HepG2 (cell line): Measurements from ENCODE around the gene FGFR4. TPM values are rescaled to one million over a fixed set of nuclear protein-coding genes. Genes with fewer than 3 reads are reported as not detected.

Experiments used
- CENPT ChIP-seq: sonication (generic); formaldehyde crosslinking; IDR thresholded peaks from 2 replicates; pipeline ENCODE4 v1.8.0; 2022; ENCODE audit warnings: low read depth, mild to moderate bottlenecking, moderate library complexity, missing genetic modification reagents
- ERF ChIP-seq: IDR thresholded peaks from 2 replicates; pipeline ENCODE4 v1.6.1; 2018; ENCODE audit warnings: missing biosample characterization, missing genetic modification reagents
- ETV5 ChIP-seq: IDR thresholded peaks from 2 replicates; pipeline ENCODE4 v1.6.1; 2018; ENCODE audit warnings: missing biosample characterization, missing genetic modification reagents, inconsistent platforms, borderline replicate concordance
- FOXC1 ChIP-seq: sonication (generic); formaldehyde crosslinking; IDR thresholded peaks from 2 replicates; pipeline ENCODE4 v1.8.0; 2022; ENCODE audit warnings: mild to moderate bottlenecking, missing genetic modification reagents, borderline replicate concordance
- GTF2F1 ChIP-seq: fragments of 150-350 bp; IDR thresholded peaks from 2 replicates; pipeline ENCODE4 v1.6.1; 2014; ENCODE audit warnings: low read length
- HNRNPLL ChIP-seq: fragments of 200-400 bp; formaldehyde crosslinking; IDR thresholded peaks from 2 replicates; pipeline ENCODE4 v1.6.1; 2017; ENCODE audit warnings: mild to moderate bottlenecking, low read depth, low read length; ENCODE audit not compliant: poor library complexity, severe bottlenecking
- LRRFIP1 ChIP-seq: sonication (generic); formaldehyde crosslinking; conservative IDR thresholded peaks from 2 replicates; pipeline ENCODE4 v1.4.0; 2020; ENCODE audit warnings: missing genetic modification reagents
- MLLT10 ChIP-seq: sonication (generic); formaldehyde crosslinking; IDR thresholded peaks from 2 replicates; pipeline ENCODE4 v1.4.0; 2020; ENCODE audit warnings: missing genetic modification reagents
- MTA1 ChIP-seq: sonication (generic); formaldehyde crosslinking; IDR thresholded peaks from 2 replicates; pipeline ENCODE4 v1.4.0; 2020; ENCODE audit warnings: missing genetic modification reagents, mild to moderate bottlenecking, borderline replicate concordance
- MYC ChIP-seq: sonication (generic); formaldehyde crosslinking; IDR thresholded peaks from 2 replicates; pipeline ENCODE4 v1.9.0; 2021; ENCODE audit warnings: missing genetic modification reagents, borderline replicate concordance
- NBN ChIP-seq: fragments of 450-650 bp; conservative IDR thresholded peaks from 2 replicates; pipeline ENCODE4 v1.6.1; 2017
- PLRG1 ChIP-seq: fragments of 450-650 bp; conservative IDR thresholded peaks from 2 replicates; pipeline ENCODE4 v1.6.1; 2016
- POLR2AphosphoS2 ChIP-seq: IDR thresholded peaks from 2 replicates; pipeline ENCODE4 v1.6.1; 2011; ENCODE audit warnings: low read depth, low read length, improper control_type of control experiment
- RFX5 ChIP-seq: IDR thresholded peaks from 2 replicates; pipeline ENCODE4 v1.6.1; 2011; ENCODE audit warnings: low read depth, low read length, improper control_type of control experiment
- SRY ChIP-seq: sonication (generic); formaldehyde crosslinking; IDR thresholded peaks from 2 replicates; pipeline ENCODE4 v1.8.0; 2022; ENCODE audit warnings: mild to moderate bottlenecking, missing genetic modification reagents
- SSRP1 ChIP-seq: IDR thresholded peaks from 2 replicates; pipeline ENCODE4 v1.6.1; 2016; ENCODE audit warnings: control low read depth
- SYNCRIP ChIP-seq: fragments of 200-400 bp; formaldehyde crosslinking; IDR thresholded peaks from 2 replicates; pipeline ENCODE4 v1.6.1; 2018; ENCODE audit warnings: mild to moderate bottlenecking, low read depth, low read length; ENCODE audit not compliant: insufficient read depth
- U2AF2 ChIP-seq: fragments of 200-400 bp; formaldehyde crosslinking; IDR thresholded peaks from 2 replicates; pipeline ENCODE4 v1.6.1; 2017; ENCODE audit warnings: low read depth, mild to moderate bottlenecking, low read length
- ZBTB46 ChIP-seq: sonication (generic); formaldehyde crosslinking; IDR thresholded peaks from 2 replicates; pipeline ENCODE4 v1.4.0; 2020; ENCODE audit warnings: mild to moderate bottlenecking, missing genetic modification reagents, borderline replicate concordance
- ZNF251 ChIP-seq: sonication (generic); formaldehyde crosslinking; IDR thresholded peaks from 2 replicates; pipeline ENCODE4 v1.9.0; 2021; ENCODE audit warnings: mild to moderate bottlenecking, missing genetic modification reagents
- ZNF335 ChIP-seq: sonication (generic); formaldehyde crosslinking; IDR thresholded peaks from 2 replicates; pipeline ENCODE4 v1.4.0; 2020; ENCODE audit warnings: missing genetic modification reagents
- ZNF513 ChIP-seq: sonication (generic); formaldehyde crosslinking; conservative IDR thresholded peaks from 2 replicates; pipeline ENCODE4 v1.5.0; 2020; ENCODE audit warnings: missing genetic modification reagents
- ZNF550 ChIP-seq: sonication (generic); formaldehyde crosslinking; IDR thresholded peaks from 2 replicates; pipeline ENCODE4 v1.4.0; 2020; ENCODE audit warnings: mild to moderate bottlenecking, missing genetic modification reagents, borderline replicate concordance
- ZNF616 ChIP-seq: sonication (generic); formaldehyde crosslinking; IDR thresholded peaks from 2 replicates; pipeline ENCODE4 v1.5.0; 2020; ENCODE audit warnings: low read depth, mild to moderate bottlenecking, missing genetic modification reagents
- ZNF776 ChIP-seq: sonication (generic); formaldehyde crosslinking; IDR thresholded peaks from 2 replicates; pipeline ENCODE4 v1.4.0; 2020; ENCODE audit warnings: mild to moderate bottlenecking, missing genetic modification reagents
- ZNF780A ChIP-seq: sonication (generic); formaldehyde crosslinking; IDR thresholded peaks from 2 replicates; pipeline ENCODE4 v1.8.0; 2022; ENCODE audit warnings: mild to moderate bottlenecking, missing genetic modification reagents, moderate library complexity
- polyA plus RNA-seq, 8 experiments: library from polyadenylated mRNA; depleted of rRNA in 3 of 8; stranded (reverse) in 7 of 8; unstranded in 1 of 8; fragments of >200 nt; fragmentation: Illumina TruSeq in 4 of 8; extraction: Trizol in 4 of 8; gene quantifications; 2 replicates each; pipeline versions ENCODE4 v1.2.1 to v1.2.3, GENCODE V29; 2011 to 2016; ENCODE audit warnings: low read depth in 4 of 8, missing spikeins in 1 of 8, mixed read lengths in 1 of 8; ENCODE audit not compliant: insufficient read depth in 1 of 8
- total RNA-seq, 5 experiments: library from RNA; depleted of rRNA; stranded (reverse); fragments of >200 nt; fragmentation: Illumina TruSeq; extraction: Trizol; gene quantifications; 2 replicates each; pipeline ENCODE4 v1.2.3, GENCODE V29; 2016; ENCODE audit warnings: low read depth in 1 of 5

The FGFR4 gene
- total and polyA plus RNA-seq, 2 of the 13 experiments (the other 11 are each of a cell fraction or from before 2014, with no cell fraction given), result 129 to 219 TPM

- TF ChIP-seq MTA1 (CRISPR knock-in tag) (0 out of 2 replicates have a peak, but pooled peaks have one; percentile 62), GTF2F1 (no peak), PLRG1 (no peak), HNRNPLL (peak; percentile 71), ZNF776 (peak; percentile 66), ETV5 (CRISPR knock-in tag) (peak; percentile 71; the same call in 1 of the 2 replicates), MYC (CRISPR knock-in tag) (peak; percentile 89), LRRFIP1 (CRISPR knock-in tag) (no peak), ZNF616 (CRISPR knock-in tag) (peak; percentile 69; the same call in 1 of the 2 replicates), SSRP1 (CRISPR knock-in tag) (peak; percentile 87), ZBTB46 (CRISPR knock-in tag) (no peak), RFX5 (peak; percentile 3; the same call in 1 of the 2 replicates), ZNF335 (CRISPR knock-in tag) (peak; percentile 55; the same call in 1 of the 2 replicates), ZNF251 (no peak), U2AF2 (0 out of 2 replicates have a peak, but pooled peaks have one; percentile 31), POLR2AphosphoS2 (peak; percentile 65; the same call in 1 of the 2 replicates), FOXC1 (peak; percentile 80; the same call in 1 of the 2 replicates), ZNF513 (CRISPR knock-in tag) (0 out of 2 replicates have a peak, but pooled peaks have one; percentile 25), ZNF550 (CRISPR knock-in tag) (no peak), ERF (CRISPR knock-in tag) (peak; percentile 90), ZNF780A (CRISPR knock-in tag) (no peak; the same call in 1 of the 2 replicates), SRY (CRISPR knock-in tag) (peak; percentile 81; the same call in 1 of the 2 replicates), MLLT10 (CRISPR knock-in tag) (no peak), NBN (no peak), SYNCRIP (no peak), CENPT (peak; percentile 14; the same call in 1 of the 2 replicates)
Observed at GRCh38 chr5:177086654-177087397, at the start of gene FGFR4 (continued).
